CD4-positive, alpha-beta memory T cell (primary cell): Measurements from ENCODE around the gene RHCE. TPM values are rescaled to one million over a fixed set of nuclear protein-coding genes. Genes with fewer than 3 reads are reported as not detected.
A peak's percentile ranks its signal among the peaks of the same experiment; 100 is the strongest.
"Not testable (repeated sequence)": the region's sequence is repeated elsewhere in the genome, so short reads cannot be mapped to it uniquely, and the experiment has no call there.

Experiments used
- CTCF ChIA-PET: fragments of 350-600 bp; sonication (Branson Sonifier 250); formaldehyde crosslinking; loops from one replicate; lab custom pipeline; 2021; ENCODE audit warnings: inconsistent platforms; ENCODE audit not compliant: partially characterized antibody; lab: Charles Lee
- POLR2A ChIA-PET: fragments of 350-600 bp; sonication (Branson Sonifier 250); formaldehyde crosslinking; loops from one replicate; lab custom pipeline; 2021; ENCODE audit not compliant: partially characterized antibody; lab: Charles Lee
- DNase-seq, 5 donors: peaks; one replicate each; pipeline versions ENCODE4 v3.0.0 to v3.0.0-alpha.2; 2020 to 2022; ENCODE audit warnings: mixed read lengths in 1 of 5
- H3K27ac ChIP-seq: one replicate; pipeline ENCODE4 v1.7.0; 2013; ENCODE audit warnings: low read depth, low read length
- H3K27me3 ChIP-seq: 2 replicates; pipeline ENCODE4 v1.7.0; 2013; ENCODE audit warnings: mild to moderate bottlenecking, low read length, moderate library complexity; ENCODE audit not compliant: insufficient read depth
- H3K36me3 ChIP-seq: 2 replicates; pipeline ENCODE4 v1.7.0; 2013; ENCODE audit warnings: mild to moderate bottlenecking, low read length, moderate library complexity; ENCODE audit not compliant: insufficient read depth
- H3K4me1 ChIP-seq: 2 replicates; pipeline ENCODE4 v1.7.0; 2013; ENCODE audit warnings: mild to moderate bottlenecking, low read length, moderate library complexity; ENCODE audit not compliant: insufficient read depth
- H3K4me3 ChIP-seq, 2 donors: one replicate each; pipeline ENCODE4 v1.7.0; 2013; ENCODE audit warnings: low read length in 2 of 2, mild to moderate bottlenecking in 1 of 2
- H3K9me3 ChIP-seq, 2 donors: one replicate each; pipeline ENCODE4 v1.7.0; 2013; ENCODE audit warnings: low read length in 2 of 2, control low read depth in 1 of 2; ENCODE audit not compliant: control insufficient read depth in 1 of 2
- H3K27ac Mint-ChIP-seq, 7 donors: one replicate each; pipeline ENCODE4 v1.8.0; 2020 to 2021; ENCODE audit warnings: mixed read lengths in 7 of 7, mild to moderate bottlenecking in 6 of 7, inconsistent platforms in 3 of 7, moderate library complexity in 3 of 7
- H3K27me3 Mint-ChIP-seq, 2 donors: one replicate each; pipeline ENCODE4 v1.8.0; 2020 to 2021; ENCODE audit warnings: mixed read lengths in 2 of 2
- H3K36me3 Mint-ChIP-seq, 2 donors: one replicate each; pipeline ENCODE4 v1.8.0; 2020 to 2021; ENCODE audit warnings: mixed read lengths in 2 of 2, inconsistent platforms in 1 of 2, mild to moderate bottlenecking in 1 of 2
- H3K4me1 Mint-ChIP-seq, 4 donors: one replicate each; pipeline ENCODE4 v1.8.0; 2020 to 2021; ENCODE audit warnings: mixed read lengths in 4 of 4, mild to moderate bottlenecking in 1 of 4
- H3K4me3 Mint-ChIP-seq, 8 donors: one replicate each; pipeline ENCODE4 v1.8.0; 2020 to 2021; ENCODE audit warnings: mixed read lengths in 8 of 8, mild to moderate bottlenecking in 7 of 8, moderate library complexity in 6 of 8, inconsistent platforms in 3 of 8
- H3K9me3 Mint-ChIP-seq, 8 donors: one replicate each; pipeline ENCODE4 v1.8.0; 2020 to 2021; ENCODE audit warnings: mixed read lengths in 8 of 8, mild to moderate bottlenecking in 5 of 8, inconsistent platforms in 3 of 8, moderate library complexity in 1 of 8
- intact Hi-C: fragments of 100-400 bp; cut with micrococcal nuclease; formaldehyde crosslinking; loops from one replicate; pipeline ENCODE4 v1.15.1; 2023
- polyA plus RNA-seq, 2 donors: library from polyadenylated mRNA; unstranded; fragments of 300-500 nt; fragmentation: Illumina TruSeq; gene quantifications; one replicate each; pipeline ENCODE4 v1.2.3, GENCODE V29; 2021
- total RNA-seq, 2 experiments: library from RNA; stranded (reverse); gene quantifications; one replicate each; pipeline ENCODE4 v1.2.3, GENCODE V29; 2021

RHCE gene
- total and polyA plus RNA-seq, 4 experiments from 2014 or later = 0.31 to 0.61 TPM; not detected in 2

GRCh38 chr1:25460816-25461215 lies 40.2 kb upstream of the RHCE start:
- DNase-seq, H3K27ac Mint-ChIP-seq, H3K9me3 ChIP-seq, H3K4me3 Mint-ChIP-seq, H3K4me1 ChIP-seq, H3K27me3 Mint-ChIP-seq, H3K4me3 ChIP-seq, CTCF ChIA-PET, H3K27ac ChIP-seq, intact Hi-C loops, H3K9me3 Mint-ChIP-seq, H3K27me3 ChIP-seq: not testable (repeated sequence)
- peaks cover 2 to 15% (median 7%) of the 10 kb centered on the region in 4 donors for H3K4me1 Mint-ChIP-seq
- POLR2A ChIA-PET = interaction anchor here (0.6 kb wide), 1 partner anchor 26 kb away, joined by 3 read pairs; no protein-coding TSS in a partner anchor
- H3K36me3 ChIP-seq = peaks cover 21% of the 10 kb centered on the region
- peaks cover 53 to 59% of the 10 kb centered on the region in 2 donors for H3K36me3 Mint-ChIP-seq

- Histone ChIP-seq H3K27ac (no peak overlapping the region), H3K4me3 (no peak overlapping the region), H3K4me1 (no peaks in the 10 kb centered on the region), H3K27me3 (no peaks in the 10 kb centered on the region), H3K36me3 (peaks cover 21% of the 10 kb centered on the region), H3K9me3 (no peaks in the 10 kb centered on the region)
- Mint-ChIP-seq H3K4me3 (no peak overlapping the region), H3K9me3 (no peaks in the 10 kb centered on the region), H3K27ac (no peak overlapping the region), H3K36me3 (peaks cover 51 to 55% of the 10 kb centered on the region in 2 donors), H3K4me1 (peaks cover 0 to 10% (median 2%) of the 10 kb centered on the region in 4 donors), H3K27me3 (no peaks in the 10 kb centered on the region)
- ChIA-PET CTCF (no interaction called here), POLR2A (interaction anchor here (0.6 kb wide), 1 partner anchor 256 kb away, joined by 3 read pairs; no protein-coding TSS in a partner anchor)
- intact Hi-C loops = no loop called here
- DNase-seq = no peak
Measured at GRCh38 chr1:25460020-25460419, 39.4 kb upstream of the RHCE start.

- H3K27ac Mint-ChIP-seq = peak overlapping the region in 2 of 7 donors; percentile 8 to 37
Measured at GRCh38 chr1:25458541-25459298, 38.1 kb upstream of the RHCE start.

GRCh38 chr1:25456502-25456901 lies 35.9 kb upstream of the RHCE start:
- no peak overlapping the region for H3K4me3 Mint-ChIP-seq
- H3K27ac Mint-ChIP-seq = no peak overlapping the region
- H3K4me1 Mint-ChIP-seq = peaks cover 0 to 3% (median 0%) of the 10 kb centered on the region in 4 donors
- CTCF ChIA-PET = no interaction called here
- Histone ChIP-seq H3K27ac (no peak overlapping the region), H3K9me3 (no peaks in the 10 kb centered on the region), H3K4me3 (no peak overlapping the region), H3K4me1 (no peaks in the 10 kb centered on the region), H3K27me3 (no peaks in the 10 kb centered on the region), H3K36me3 (peaks cover 17% of the 10 kb centered on the region)
- DNase-seq = no peak
- intact Hi-C loops = no loop called here
- peaks cover 48 to 54% of the 10 kb centered on the region in 2 donors for H3K36me3 Mint-ChIP-seq
- no peaks in the 10 kb centered on the region for H3K9me3 Mint-ChIP-seq
- POLR2A ChIA-PET = no interaction called here
- no peaks in the 10 kb centered on the region for H3K27me3 Mint-ChIP-seq

More at GRCh38 chr1:25458541-25459298, 38.1 kb upstream of the RHCE start:
- no peaks in the 10 kb centered on the region for H3K4me1 ChIP-seq
- no peaks in the 10 kb centered on the region for H3K9me3 ChIP-seq
- H3K4me1 Mint-ChIP-seq = peaks cover 0 to 9% (median 0%) of the 10 kb centered on the region in 4 donors
- H3K4me3 ChIP-seq = no peak overlapping the region
- H3K27me3 ChIP-seq = no peaks in the 10 kb centered on the region
- intact Hi-C loops = no loop called here
- no peak overlapping the region for H3K4me3 Mint-ChIP-seq
- no peaks in the 10 kb centered on the region for H3K9me3 Mint-ChIP-seq
- peaks cover 56% of the 10 kb centered on the region in 2 donors for H3K36me3 Mint-ChIP-seq
- H3K27ac ChIP-seq = no peak overlapping the region
- DNase-seq = no peak
- H3K36me3 ChIP-seq = peaks cover 27% of the 10 kb centered on the region
- CTCF ChIA-PET = no interaction called here
- H3K27me3 Mint-ChIP-seq = no peaks in the 10 kb centered on the region
- POLR2A ChIA-PET = no interaction called here

- H3K4me1 ChIP-seq = no peaks in the 10 kb centered on the region
- ChIA-PET POLR2A (no interaction called here), CTCF (no interaction called here)
- H3K4me3 ChIP-seq = no peak overlapping the region
- DNase-seq = no peak
- intact Hi-C loops = no loop called here
- Mint-ChIP-seq H3K9me3 (no peaks in the 10 kb centered on the region), H3K36me3 (peaks cover 15 to 39% of the 10 kb centered on the region in 2 donors), H3K27ac (peak overlapping the region in 2 of 7 donors; percentile 22 to 60), H3K27me3 (no peaks in the 10 kb centered on the region), H3K4me1 (peaks cover 2 to 14% (median 8%) of the 10 kb centered on the region in 4 donors), H3K4me3 (no peak overlapping the region)
- H3K27ac ChIP-seq = no peak overlapping the region
- no peaks in the 10 kb centered on the region for H3K27me3 ChIP-seq
- peaks cover 20% of the 10 kb centered on the region for H3K36me3 ChIP-seq
- no peaks in the 10 kb centered on the region for H3K9me3 ChIP-seq
Measured at GRCh38 chr1:25451908-25452307, 31.3 kb upstream of the RHCE start.

GRCh38 chr1:25450891-25451290 lies 30.3 kb upstream of the RHCE start:
- Mint-ChIP-seq H3K4me3 (no peak overlapping the region), H3K9me3 (no peaks in the 10 kb centered on the region), H3K36me3 (peaks cover 7 to 33% of the 10 kb centered on the region in 2 donors), H3K4me1 (peaks cover 6 to 23% (median 14%) of the 10 kb centered on the region in 4 donors), H3K27me3 (no peaks in the 10 kb centered on the region), H3K27ac (peak overlapping the region in 1 of 7 donors; percentile 36)
- ChIA-PET CTCF (interaction anchor here (0.7 to 1.2 kb wide), 4 partner anchors 13 to 121 kb away, joined by 3 to 5 read pairs (median 4); no protein-coding TSS in a partner anchor), POLR2A (interaction anchor here (1.6 kb wide), 1 partner anchor 20 kb away, joined by 4 read pairs; the partner anchor contains the start of gene MACO1)
- Histone ChIP-seq H3K4me3 (no peak overlapping the region), H3K27ac (no peak overlapping the region), H3K27me3 (no peaks in the 10 kb centered on the region), H3K36me3 (peaks cover 16% of the 10 kb centered on the region), H3K4me1 (no peaks in the 10 kb centered on the region), H3K9me3 (no peaks in the 10 kb centered on the region)
- intact Hi-C loops = no loop called here
- no peak for DNase-seq

GRCh38 chr1:25447547-25447946 lies 26.9 kb upstream of the RHCE start:
- intact Hi-C loops = no loop called here

More at GRCh38 chr1:25447547-25447946, 26.9 kb upstream of the RHCE start:
- no peak for DNase-seq
- no peak overlapping the region for H3K4me3 Mint-ChIP-seq
- H3K36me3 Mint-ChIP-seq = peaks cover 0 to 26% of the 10 kb centered on the region in 2 donors
- H3K27me3 Mint-ChIP-seq = no peaks in the 10 kb centered on the region
- Histone ChIP-seq H3K4me3 (no peak overlapping the region), H3K36me3 (peaks cover 9% of the 10 kb centered on the region), H3K27me3 (no peaks in the 10 kb centered on the region), H3K27ac (no peak overlapping the region), H3K9me3 (no peaks in the 10 kb centered on the region), H3K4me1 (peaks cover 4% of the 10 kb centered on the region)
- H3K4me1 Mint-ChIP-seq = peaks cover 15 to 40% (median 24%) of the 10 kb centered on the region in 4 donors
- H3K9me3 Mint-ChIP-seq = no peaks in the 10 kb centered on the region
- POLR2A ChIA-PET = interaction anchor here (0.5 kb wide), 1 partner anchor 75 kb away, joined by 3 read pairs; no protein-coding TSS in a partner anchor
- no peak overlapping the region for H3K27ac Mint-ChIP-seq
- CTCF ChIA-PET = interaction anchor here (0.9 kb wide), 1 partner anchor 40 kb away, joined by 3 read pairs; no protein-coding TSS in a partner anchor
